Activated naive CD8-positive, alpha-beta T cell treated with anti-CD3 and anti-CD28 coated beads, Interleukin-2, amount 50 U/mL, for 16 hours (primary cell): ENCODE results near the gene CAPZB.

ENCODE experiments used
- DNase-seq: peaks from one replicate; pipeline ENCODE4 v3.0.0-alpha.2; 2020; ENCODE audit warnings: low read depth, low spot score

CAPZB gene

DNA sequence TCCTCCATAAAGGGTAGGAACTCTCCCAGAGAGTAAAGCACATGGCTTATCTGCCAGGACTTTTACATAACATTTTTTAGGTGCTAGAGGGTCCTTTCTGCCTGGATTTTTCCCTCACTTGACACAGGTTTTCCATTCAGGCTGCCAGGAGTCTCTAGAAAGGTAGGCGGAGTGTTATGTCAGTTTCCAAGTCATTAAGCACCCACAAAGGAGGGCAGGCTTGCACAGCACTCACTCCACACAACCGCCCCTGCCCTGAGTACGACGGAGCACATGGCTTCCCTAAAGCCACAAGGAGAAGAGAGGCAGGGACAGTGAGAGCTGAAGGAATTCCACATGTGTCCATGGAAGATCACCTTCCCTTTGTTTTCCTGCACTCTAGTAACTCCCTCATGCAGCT, 55.7 kb downstream of the CAPZB start:
- no peak for DNase-seq

DNA sequence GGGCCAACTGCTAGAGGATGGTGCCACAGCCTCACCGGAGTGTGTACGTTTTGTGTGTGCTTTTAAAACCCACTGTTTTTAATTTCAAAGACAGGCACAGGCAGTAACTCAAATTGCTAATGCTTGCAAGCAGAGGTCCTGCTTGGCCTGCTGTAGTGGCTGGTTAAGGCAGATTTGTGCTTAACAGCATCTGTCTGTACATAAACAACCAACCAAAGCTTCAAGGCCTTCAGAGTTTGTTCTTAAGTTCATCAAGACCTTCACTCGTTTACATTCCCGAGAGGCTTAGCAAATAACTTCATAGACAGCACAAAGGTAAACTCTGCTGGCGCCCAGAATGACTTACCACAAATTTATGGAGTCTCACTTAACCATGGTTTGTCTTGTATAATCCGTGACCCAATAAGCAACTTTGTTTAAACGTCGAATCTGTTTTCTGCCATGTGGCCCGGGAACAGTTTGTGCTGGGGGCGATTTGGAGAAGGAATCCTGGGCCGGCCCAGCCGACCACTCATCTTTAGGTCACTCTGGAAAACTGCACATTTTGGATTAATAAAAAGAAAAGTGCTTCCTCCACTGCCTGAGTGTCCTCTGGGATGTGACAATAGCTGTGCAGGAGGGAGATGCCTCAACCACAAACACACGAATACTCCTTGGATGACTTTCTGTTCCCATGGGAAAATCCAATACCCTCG, 58.1 kb downstream of the CAPZB start:
- no peak for DNase-seq

DNA sequence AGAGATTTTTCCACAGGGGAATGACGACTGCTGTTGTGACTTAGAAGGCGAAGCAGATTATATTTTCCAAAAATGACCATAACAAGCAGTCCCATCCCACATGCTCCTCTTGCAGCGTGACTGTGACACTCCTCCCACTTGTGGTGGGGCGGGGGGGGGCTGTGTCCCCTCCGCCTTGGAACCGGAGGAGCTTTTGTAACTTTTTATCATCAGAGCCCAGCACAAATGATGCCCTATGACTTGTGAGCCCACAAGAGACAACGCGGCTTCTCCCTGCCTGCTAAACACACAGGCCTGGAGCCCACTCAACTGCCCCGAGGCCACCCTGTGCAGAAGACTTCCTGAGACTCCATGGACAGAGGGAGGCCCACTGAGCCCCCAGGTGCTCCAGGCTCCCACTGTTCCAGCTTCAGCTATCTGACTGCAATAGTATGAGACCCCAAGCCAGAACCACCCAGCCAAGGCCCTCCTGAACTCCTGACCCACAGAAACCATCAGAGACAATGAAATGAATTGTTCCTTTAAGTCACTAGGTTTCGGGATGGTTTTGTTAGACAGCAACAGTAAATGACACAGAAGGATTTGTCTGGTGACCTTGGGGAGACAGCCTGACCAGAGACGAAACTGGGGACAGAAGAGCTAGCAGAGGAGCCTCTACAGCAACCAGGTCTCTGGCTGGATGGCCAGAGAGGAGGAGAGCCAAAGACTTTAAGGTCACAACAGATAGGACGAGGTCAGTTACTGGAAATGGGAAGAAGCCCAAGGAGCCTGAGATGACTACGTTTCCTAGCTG, 58.8 kb downstream of the CAPZB start:
- no peak for DNase-seq

DNA sequence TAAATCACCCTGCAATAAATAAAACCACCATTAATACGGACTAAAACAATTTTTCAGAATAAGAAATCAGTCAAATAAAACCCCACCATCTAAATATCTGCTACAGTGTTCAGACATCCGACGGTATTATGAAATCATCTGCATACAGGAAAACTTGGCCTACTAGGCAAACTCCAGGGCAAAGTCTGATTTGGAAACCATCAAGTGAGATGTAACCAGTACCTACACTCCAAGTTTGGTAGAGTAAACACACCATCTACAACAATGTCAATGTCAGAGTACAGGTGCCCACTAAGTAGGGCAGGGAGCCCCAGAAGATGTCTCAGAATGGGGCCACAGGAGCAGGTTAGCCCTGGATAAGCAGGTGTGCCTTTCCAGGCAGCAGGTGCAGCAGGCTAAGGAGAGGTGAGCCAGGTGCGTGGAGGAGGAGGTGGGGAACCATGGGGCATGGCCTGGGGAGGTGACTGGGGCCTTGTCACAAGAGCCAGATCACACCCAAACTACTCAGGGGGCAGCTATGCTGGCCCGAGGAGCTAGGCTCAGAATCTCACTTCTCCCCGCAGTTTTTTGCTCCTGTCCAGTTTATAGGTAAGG, 59.6 kb downstream of the CAPZB start:
- DNase-seq, result no peak

DNA sequence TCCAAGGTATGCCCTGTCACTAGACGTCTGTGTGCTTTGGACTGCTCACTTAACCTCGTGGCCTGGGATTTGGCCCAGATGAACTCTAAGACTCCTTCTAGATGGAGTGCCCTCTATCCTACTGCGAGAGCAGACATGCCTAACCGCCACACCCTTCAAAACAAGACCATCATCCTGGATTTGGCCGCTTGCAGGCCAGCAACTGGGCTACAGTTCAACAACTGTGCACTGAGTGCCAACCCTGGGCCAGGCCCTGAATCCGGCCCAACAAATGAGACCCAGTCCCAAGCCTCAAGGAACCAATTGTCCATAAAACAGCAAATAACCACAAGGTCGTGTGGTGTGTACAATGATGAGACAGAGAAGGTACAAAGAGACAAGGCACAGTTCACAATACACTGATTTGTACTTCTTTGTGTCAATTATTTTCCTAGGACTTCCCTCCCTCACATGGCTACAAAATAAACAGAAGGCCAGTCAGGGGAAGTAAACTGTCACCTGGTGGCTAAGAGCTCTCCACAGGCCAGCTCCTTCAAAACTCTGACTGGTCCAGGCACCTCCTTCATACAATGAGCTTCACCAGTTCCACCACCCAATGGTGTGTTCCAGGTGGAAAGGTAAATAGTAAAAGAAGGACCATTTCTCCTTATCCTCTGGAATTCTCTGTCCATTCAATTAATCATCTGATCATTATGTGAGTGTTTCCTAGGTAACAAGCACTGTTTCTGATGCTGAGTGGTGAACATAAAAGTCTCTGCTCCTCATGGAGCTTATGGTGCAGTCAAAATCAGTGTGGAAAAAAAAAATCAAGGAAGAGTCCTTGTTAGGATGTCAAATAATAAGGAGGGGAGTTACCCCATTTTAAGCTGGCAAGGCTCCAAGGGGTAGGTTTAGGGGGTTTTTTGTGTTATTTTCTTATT, 60.4 kb downstream of the CAPZB start:
- no peak for DNase-seq

DNA sequence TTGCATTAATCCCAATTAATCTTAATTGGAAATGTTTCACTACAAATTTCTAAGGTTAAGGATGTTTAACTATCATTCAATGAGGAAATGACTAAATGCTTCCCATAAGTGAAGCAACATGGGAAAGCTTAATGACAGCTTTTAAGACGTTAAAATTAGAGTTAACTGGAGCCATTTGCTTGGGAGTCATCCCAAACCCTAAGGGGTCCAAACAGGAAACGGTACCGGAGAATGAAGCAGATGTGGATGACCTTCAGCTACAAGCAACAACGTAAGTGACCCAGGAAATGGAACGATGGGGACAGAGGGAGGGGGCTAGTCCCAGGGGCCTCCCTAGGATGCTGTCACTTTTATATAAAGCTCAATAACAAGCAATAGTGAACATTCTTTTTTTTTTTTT, 62.2 kb downstream of the CAPZB start:
- DNase-seq, result no peak

DNA sequence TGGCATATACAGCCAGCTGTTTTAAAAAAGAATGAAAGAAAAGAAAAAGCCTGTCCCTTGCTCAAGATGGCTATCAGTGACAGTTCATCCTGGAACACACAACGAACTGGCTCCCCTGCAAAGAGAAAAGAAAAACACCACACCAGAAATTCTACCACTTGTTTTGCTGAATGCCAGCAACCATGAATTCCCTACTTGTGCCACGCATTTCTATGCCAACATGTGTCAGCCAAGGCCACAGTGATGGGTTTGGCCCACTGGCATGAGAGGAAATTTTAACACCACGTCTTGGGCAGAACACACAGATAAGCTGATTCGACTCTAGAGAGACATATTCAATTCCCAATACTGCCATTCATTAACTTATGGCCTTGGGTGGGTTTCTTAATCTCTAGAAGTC, 64.0 kb downstream of the CAPZB start:
- no peak for DNase-seq

DNA sequence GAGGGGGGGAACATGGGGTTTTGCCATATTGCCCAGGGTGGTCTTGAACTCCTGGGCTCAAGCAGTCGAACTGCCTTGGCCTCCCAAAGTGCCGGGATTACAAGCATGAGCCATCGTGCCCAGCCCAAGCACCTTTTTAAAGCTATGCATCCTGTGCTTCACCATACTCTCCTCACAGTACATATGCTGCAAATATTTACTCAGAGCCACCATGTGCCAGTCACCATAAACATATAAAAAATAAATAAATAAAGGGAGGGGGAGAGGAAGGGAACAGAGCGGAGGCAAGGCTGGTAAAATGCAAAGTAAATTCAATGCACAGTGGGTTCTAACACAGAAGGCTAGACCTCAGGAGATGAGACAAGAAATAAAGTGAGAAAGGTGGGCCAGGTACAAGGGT, 64.7 kb downstream of the CAPZB start:
- DNase-seq, result no peak

DNA sequence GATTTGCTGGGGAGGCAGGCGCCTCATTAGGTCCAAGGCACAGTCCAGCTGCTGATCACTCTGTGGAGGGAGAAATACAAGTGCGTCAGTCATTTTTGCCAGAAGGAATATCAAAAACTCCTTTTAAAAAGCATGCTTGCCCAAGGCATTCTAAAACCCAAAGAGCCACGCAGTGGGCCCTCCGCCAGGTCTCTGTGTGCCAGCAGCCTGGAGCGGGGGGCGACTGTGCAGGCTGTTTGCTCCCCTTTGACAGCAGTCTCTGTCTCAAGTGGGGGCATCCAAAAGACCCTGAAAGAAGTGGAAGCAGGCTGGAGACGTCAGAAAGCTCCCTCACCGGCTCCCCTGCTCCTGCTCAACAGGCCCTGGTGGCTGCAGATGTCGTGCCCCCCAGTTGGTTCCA, 65.6 kb downstream of the CAPZB start:
- DNase-seq, result no peak

DNA sequence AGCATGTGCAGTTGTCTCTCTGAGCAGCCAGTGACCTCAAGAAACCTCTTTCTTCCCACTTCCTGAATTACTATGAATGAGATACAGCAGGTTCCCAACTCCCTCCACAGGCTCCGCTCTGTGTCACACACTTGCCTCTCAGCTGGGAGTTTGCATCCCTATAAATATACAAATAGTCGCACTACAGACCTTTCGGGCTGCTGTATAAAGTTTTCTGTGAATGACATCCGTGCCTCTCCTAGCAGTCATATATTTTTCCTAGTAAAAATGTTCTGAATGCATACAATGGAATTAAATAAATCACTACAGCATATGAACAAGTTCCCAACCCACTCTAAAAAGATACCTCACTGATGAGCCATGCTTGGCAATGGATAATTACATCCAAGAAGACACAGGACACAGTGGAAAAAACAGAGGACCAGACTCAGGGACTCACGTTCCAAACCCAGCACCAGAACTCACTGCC, 66.8 kb downstream of the CAPZB start:
- DNase-seq, result no peak

DNA sequence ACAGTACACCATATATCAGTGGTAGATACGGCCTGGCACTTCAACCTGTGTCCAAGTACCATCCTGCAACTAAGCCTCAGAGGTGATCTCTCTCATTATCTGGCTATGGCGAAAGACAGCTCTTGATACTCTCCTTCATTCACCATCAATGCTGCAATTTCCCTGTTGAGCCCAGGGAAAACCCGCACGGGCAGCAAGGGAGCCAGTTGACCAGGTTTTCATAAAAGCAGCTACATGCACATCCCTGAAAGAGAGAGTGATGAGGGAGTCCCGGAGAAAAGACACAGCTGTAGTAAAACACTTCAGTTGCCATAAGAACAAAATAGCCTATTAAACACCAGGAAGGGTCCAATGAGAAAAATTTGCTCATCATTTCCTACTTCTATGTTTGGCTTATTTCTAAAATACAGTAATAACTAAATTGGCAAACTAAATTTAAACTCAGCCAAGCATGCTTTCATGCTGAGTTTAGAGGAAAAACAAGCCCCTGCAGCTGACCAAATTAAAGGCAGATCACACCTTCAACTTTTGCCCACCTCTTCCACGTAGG, 68.3 kb downstream of the CAPZB start:
- DNase-seq, result no peak

DNA sequence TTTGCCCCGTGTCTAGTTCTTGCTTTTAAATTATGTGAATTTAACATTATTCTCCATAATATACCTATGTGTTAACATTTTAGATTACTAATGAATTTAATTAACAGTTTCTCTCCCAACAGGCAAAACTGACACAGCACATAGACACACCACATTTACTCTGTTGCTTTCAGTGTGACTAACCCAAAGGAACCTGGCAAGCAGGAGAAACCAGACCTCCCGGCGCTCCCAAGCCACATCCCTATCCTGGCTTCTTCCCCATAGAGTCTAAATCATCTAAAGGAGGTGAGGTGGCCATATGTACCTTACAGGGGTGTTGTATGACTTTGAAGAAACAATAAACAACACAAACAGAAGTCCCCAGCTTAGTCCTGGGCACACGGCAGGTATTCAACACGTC, 69.2 kb downstream of the CAPZB start:
- DNase-seq, result no peak

DNA sequence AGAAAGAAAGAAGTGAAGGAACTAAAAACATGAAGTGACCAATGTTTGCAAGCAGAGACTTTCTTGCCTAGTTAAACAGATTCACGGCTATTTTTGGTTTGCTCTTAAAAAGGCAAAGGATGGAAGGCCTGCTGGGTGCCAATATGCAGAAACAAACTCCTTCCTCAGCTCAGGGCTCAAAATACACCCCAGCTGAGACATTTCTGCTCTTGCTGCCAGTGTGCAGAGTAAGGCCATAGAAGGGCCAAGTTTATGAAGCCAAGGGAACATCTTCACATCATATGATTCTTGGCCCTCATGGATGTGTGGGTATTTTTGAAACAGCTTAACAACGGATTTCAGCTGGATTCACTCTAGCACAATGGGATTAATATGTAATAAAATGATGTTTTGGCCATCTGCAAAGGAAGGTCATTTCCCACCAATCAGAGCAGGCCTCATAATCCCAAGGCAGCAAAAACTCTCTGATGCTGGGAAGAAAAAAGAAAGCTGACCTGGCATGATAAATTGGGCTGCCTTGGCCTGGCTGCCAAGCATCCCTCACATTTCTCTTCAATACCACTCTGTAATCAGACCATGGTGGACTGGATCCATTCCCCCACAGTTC, 70.7 kb downstream of the CAPZB start:
- DNase-seq, result no peak

DNA sequence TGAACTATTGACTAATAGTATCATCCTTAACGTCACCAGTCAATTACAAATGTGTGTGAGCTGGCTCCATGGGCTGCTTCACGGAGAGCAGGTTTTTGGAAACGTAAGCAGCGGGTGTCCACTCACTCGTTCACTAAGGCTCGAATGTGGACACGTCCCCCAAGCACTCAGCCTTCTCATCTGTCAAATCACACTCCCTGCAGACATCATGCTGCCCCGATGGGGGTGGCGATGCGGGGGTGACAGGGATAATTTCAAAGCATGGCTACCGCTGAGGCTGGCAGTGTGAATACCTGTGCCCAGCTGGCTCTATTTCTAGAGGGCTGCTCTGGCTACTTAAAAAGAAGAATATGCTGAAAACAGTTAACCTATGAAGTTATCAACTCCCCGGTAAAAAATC, 71.3 kb downstream of the CAPZB start:
- DNase-seq, result no peak

DNA sequence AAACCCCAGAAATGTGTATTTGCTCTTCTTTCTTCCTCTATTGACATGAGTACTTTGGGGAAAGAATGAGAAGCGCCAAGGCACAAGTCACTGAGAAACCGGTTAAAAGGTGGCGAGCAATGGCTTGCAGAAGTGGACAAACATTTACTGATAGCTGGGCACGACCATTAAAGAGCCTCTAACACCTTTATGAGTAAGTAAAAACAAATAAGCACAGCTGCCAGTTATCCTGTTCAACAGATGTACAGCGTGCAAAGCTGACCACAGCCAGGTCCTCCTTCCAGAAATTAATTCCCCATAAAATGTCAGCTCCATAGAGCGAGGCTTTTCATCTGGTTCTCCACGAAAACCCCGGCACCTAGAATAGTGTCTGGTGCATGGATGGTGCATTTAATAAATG, 72.7 kb downstream of the CAPZB start:
- no peak for DNase-seq

DNA sequence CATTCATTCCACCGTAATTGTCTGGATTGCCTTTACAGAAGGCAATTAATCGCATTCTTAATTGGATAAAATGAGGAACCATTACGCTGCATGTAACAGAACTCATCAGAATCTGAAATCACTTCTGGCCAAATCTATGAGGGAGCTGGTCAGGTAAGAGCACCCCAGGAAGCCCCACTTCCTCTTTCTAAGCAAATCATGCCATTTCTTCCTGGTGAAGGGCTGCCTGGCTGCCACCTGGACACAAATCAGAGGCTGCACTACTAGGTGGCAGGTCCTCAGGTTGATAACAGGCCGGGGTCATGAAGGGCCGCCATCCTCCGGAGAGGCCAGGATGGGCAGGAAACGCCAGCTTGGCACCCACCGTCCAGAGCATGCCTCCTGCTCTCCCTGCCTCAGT, 73.7 kb downstream of the CAPZB start:
- DNase-seq, result no peak

DNA sequence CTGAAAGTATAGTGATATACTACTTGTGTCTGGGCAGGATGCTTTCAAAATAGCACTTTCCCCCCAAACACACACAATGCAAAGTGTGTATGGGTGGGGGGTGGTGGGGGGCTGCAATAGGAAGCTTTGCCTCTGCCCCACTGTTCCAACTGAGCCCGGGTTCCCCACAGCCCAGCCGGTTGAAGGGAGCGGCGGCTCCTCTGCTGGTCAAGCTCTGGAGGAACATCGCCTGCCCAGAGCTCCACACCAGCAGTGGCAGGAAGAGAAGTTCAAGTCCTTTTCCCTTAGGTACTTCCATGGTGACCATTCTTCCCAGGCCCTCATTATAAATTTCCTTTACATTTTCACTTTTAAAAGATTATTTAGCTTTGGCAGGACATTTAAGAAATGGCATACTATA, 74.9 kb downstream of the CAPZB start:
- DNase-seq, result no peak

DNA sequence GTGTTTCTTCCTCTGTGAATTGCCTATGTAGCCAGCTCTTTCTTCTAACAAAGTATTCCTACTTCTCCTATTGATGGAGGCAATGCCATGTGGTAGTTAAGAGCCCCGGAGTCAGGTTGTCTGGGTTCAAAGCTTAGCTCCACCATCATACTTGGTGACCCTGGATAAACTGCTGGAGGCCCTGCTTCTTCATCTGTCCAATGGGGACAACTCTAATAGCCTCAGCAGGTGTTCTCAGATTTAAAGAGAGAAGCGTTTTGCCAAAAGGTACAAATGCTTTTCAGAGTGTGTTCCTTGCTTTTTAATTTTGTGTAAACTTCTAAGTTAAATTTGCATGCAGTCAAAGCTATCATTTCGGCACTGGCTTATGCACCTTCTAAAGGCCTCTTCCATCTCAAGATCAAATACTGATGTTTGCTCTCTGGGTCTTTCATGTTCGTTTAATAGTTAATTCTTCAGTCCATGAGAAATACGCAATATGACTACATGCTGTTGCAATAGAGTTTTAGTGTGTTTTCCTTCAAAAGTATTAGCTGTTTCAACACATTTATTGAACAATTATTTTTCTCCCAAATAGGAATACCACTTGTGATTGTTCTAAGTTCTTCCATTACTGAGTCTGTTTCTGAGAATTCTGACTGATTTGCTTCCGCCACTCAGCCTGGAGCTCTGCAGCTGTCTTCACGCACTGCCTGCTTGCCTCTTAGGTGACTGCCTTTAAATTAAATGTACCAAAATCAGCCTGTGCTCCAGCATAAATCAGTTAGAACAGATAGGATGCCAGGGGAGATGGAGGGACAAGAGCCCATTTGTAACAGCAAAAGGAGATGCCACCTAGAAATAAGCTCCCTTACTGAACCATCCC, 75.6 kb downstream of the CAPZB start:
- DNase-seq, result no peak

DNA sequence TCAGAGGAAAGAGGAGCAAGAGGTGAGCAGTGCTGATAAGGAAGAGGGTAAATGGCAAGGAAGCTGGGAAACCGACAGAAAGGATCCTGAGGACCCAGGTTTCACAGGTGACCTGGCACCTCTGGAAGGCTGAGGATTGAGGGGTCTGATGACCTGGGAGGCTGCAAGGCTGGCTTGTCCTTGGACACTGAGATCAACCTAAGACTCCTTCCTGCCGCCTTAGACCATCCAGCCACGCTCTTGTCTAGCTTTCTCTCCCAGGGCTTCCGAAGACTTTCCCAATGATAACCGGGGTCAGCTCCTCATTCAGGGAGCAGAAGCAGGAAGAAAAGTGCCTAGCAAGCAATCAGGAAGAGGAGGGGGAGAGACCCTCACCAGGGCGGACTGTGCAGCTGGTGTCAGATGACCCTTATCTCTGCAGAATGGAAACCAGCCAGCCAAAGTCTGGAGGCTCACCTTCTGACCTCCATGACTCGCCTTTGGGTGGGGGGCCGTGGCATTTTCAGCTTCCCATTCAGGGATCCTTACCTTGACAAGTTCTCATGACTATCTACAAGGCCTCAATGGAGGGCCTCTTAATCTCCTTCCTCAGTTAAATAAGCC, 77.7 kb downstream of the CAPZB start:
- DNase-seq, result no peak

DNA sequence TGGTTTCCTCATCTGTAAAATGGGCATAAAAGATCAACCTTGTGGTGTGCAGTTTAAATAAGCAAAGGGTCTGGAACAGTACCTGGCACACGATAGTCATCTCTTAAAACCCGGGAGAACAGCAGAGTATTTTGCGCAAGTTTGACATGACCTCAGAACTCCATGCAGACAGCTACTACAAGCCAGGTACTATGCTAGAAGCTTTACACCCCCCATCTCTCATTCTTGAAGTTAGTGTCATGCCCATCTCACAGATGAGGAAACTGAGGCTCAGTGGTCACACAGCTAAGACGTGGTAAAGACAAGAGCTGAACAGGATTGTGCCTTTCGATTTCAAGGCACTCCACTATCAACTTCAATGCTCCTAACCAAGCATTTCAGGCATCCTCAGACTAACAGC, 78.7 kb downstream of the CAPZB start:
- no peak for DNase-seq
